GM12878 (cell line): ENCODE data around the gene PUM2.

Experiments used
- BRCA1 ChIP-seq: IDR thresholded peaks from 2 replicates; pipeline ENCODE4 v1.6.1; 2011; ENCODE audit warnings: low read depth, low read length, improper control_type of control experiment
- CEBPB ChIP-seq, 2 experiments: fragments of 150-350 bp in 1 of 2; IDR thresholded peaks; 2 replicates each; pipeline ENCODE4 v1.6.1; 2012 to 2014; ENCODE audit warnings: low read depth in 2 of 2, low read length in 2 of 2, borderline replicate concordance in 1 of 2, inconsistent platforms in 1 of 2
- EED ChIP-seq: sonication (generic); IDR thresholded peaks from 2 replicates; pipeline ENCODE4 v1.6.1; 2016; ENCODE audit warnings: antibody characterized with exemption, low read depth
- RELA ChIP-seq: fragments of 450-650 bp; IDR thresholded peaks from 2 replicates; pipeline ENCODE4 v1.8.0; 2014; ENCODE audit warnings: borderline replicate concordance; ENCODE audit not compliant: partially characterized antibody
- SREBF2 ChIP-seq: IDR thresholded peaks from 2 replicates; pipeline ENCODE4 v1.6.1; 2012; ENCODE audit warnings: mild to moderate bottlenecking, low read length
- TARDBP ChIP-seq: IDR thresholded peaks from 2 replicates; pipeline ENCODE4 v1.6.1; 2016; ENCODE audit warnings: borderline replicate concordance
- YY1 ChIP-seq: IDR thresholded peaks from 2 replicates; pipeline ENCODE4 v1.6.1; 2011; ENCODE audit warnings: low read depth, mild to moderate bottlenecking, low read length
- ZNF207 ChIP-seq: fragments of 450-650 bp; IDR thresholded peaks from 2 replicates; pipeline ENCODE4 v1.6.1; 2014; ENCODE audit warnings: antibody characterized with exemption, mild to moderate bottlenecking, borderline replicate concordance
- TF ChIP-seq, protein P1 (sequence below): IDR thresholded peaks from 2 replicates; pipeline ENCODE4 v1.6.1; 2012; ENCODE audit warnings: improper control_type of control experiment, low read depth, low read length; ENCODE audit not compliant: insufficient replicate concordance
- TF ChIP-seq, protein P2 (sequence below), 3 experiments: IDR thresholded peaks in 2 of 3; conservative IDR thresholded peaks in 1 of 3; 2 replicates each; pipeline ENCODE4 v1.5.1; 2011; ENCODE audit warnings: low read depth in 3 of 3, low read length in 3 of 3, mild to moderate bottlenecking in 3 of 3, control low read depth in 2 of 3, moderate library complexity in 2 of 3, inconsistent platforms in 1 of 3, mixed read lengths in 1 of 3; ENCODE audit not compliant: control insufficient read depth in 2 of 3, insufficient read depth in 1 of 3; ENCODE audit errors: extremely low read depth in 1 of 3
- TF ChIP-seq, protein P3 (sequence below): IDR thresholded peaks from 2 replicates; pipeline ENCODE4 v1.6.1; 2011; ENCODE audit warnings: low read depth, low read length, improper control_type of control experiment, borderline replicate concordance
- TF ChIP-seq, protein P4 (sequence below): IDR thresholded peaks from 2 replicates; pipeline ENCODE4 v1.6.1; 2011; ENCODE audit warnings: borderline replicate concordance, low read depth, mild to moderate bottlenecking, moderate library complexity, low read length; ENCODE audit not compliant: insufficient read depth, poor library complexity, severe bottlenecking
- TF ChIP-seq, protein P5 (sequence below): fragments of 450-650 bp; formaldehyde crosslinking; IDR thresholded peaks from 2 replicates; pipeline ENCODE4 v1.4.0; 2022; ENCODE audit warnings: mild to moderate bottlenecking, moderate library complexity

DNA sequence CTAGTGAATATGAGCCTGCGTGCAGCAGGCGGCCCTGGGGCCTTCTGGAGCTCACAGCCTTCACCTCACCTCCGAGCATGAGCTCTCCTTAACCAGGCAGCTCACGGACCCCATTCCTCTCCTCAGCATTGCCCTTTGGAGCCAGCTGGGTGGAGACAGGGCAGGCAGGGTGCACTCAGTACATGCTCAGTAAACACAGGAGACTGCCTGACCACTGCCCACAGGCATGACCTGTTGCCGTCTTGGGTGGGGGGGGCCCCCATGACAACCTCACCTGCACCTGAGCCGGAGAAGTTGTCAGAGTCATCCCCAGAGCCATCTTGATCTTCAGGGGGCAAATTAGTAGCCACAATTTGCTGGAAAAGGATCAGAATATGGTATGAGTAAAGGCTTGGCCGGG lies 145.6 kb downstream of the PUM2 start:
- no peak for TF ChIP-seq BRCA1
- TF ChIP-seq, protein P1, sequence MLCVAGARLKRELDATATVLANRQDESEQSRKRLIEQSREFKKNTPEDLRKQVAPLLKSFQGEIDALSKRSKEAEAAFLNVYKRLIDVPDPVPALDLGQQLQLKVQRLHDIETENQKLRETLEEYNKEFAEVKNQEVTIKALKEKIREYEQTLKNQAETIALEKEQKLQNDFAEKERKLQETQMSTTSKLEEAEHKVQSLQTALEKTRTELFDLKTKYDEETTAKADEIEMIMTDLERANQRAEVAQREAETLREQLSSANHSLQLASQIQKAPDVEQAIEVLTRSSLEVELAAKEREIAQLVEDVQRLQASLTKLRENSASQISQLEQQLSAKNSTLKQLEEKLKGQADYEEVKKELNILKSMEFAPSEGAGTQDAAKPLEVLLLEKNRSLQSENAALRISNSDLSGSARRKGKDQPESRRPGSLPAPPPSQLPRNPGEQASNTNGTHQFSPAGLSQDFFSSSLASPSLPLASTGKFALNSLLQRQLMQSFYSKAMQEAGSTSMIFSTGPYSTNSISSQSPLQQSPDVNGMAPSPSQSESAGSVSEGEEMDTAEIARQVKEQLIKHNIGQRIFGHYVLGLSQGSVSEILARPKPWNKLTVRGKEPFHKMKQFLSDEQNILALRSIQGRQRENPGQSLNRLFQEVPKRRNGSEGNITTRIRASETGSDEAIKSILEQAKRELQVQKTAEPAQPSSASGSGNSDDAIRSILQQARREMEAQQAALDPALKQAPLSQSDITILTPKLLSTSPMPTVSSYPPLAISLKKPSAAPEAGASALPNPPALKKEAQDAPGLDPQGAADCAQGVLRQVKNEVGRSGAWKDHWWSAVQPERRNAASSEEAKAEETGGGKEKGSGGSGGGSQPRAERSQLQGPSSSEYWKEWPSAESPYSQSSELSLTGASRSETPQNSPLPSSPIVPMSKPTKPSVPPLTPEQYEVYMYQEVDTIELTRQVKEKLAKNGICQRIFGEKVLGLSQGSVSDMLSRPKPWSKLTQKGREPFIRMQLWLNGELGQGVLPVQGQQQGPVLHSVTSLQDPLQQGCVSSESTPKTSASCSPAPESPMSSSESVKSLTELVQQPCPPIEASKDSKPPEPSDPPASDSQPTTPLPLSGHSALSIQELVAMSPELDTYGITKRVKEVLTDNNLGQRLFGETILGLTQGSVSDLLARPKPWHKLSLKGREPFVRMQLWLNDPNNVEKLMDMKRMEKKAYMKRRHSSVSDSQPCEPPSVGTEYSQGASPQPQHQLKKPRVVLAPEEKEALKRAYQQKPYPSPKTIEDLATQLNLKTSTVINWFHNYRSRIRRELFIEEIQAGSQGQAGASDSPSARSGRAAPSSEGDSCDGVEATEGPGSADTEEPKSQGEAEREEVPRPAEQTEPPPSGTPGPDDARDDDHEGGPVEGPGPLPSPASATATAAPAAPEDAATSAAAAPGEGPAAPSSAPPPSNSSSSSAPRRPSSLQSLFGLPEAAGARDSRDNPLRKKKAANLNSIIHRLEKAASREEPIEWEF = no peak
- TF ChIP-seq, protein P2, sequence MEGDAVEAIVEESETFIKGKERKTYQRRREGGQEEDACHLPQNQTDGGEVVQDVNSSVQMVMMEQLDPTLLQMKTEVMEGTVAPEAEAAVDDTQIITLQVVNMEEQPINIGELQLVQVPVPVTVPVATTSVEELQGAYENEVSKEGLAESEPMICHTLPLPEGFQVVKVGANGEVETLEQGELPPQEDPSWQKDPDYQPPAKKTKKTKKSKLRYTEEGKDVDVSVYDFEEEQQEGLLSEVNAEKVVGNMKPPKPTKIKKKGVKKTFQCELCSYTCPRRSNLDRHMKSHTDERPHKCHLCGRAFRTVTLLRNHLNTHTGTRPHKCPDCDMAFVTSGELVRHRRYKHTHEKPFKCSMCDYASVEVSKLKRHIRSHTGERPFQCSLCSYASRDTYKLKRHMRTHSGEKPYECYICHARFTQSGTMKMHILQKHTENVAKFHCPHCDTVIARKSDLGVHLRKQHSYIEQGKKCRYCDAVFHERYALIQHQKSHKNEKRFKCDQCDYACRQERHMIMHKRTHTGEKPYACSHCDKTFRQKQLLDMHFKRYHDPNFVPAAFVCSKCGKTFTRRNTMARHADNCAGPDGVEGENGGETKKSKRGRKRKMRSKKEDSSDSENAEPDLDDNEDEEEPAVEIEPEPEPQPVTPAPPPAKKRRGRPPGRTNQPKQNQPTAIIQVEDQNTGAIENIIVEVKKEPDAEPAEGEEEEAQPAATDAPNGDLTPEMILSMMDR (IDR thresholded peaks at IDR 0.05 in 2 of 3, conservative IDR thresholded peaks at IDR 0.05 in 1 of 3; ENCODE audit: control insufficient read depth in 2 of 3, extremely low read depth in 1 of 3, insufficient read depth in 1 of 3, low read depth in 3 of 3, low read length in 3 of 3) = no peak
- TF ChIP-seq SREBF2 = no peak
- no peak for TF ChIP-seq EED
- no peak for TF ChIP-seq TARDBP
- no peak for TF ChIP-seq ZNF207
- TF ChIP-seq YY1 = no peak
- TF ChIP-seq, protein P3, sequence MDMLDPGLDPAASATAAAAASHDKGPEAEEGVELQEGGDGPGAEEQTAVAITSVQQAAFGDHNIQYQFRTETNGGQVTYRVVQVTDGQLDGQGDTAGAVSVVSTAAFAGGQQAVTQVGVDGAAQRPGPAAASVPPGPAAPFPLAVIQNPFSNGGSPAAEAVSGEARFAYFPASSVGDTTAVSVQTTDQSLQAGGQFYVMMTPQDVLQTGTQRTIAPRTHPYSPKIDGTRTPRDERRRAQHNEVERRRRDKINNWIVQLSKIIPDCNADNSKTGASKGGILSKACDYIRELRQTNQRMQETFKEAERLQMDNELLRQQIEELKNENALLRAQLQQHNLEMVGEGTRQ = no peak
- TF ChIP-seq, protein P4, sequence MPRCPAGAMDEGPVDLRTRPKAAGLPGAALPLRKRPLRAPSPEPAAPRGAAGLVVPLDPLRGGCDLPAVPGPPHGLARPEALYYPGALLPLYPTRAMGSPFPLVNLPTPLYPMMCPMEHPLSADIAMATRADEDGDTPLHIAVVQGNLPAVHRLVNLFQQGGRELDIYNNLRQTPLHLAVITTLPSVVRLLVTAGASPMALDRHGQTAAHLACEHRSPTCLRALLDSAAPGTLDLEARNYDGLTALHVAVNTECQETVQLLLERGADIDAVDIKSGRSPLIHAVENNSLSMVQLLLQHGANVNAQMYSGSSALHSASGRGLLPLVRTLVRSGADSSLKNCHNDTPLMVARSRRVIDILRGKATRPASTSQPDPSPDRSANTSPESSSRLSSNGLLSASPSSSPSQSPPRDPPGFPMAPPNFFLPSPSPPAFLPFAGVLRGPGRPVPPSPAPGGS = no peak
- TF ChIP-seq CEBPB (IDR thresholded peaks at IDR 0.05; ENCODE audit: borderline replicate concordance in 1 of 2, low read depth in 2 of 2, low read length in 2 of 2) = no peak
- no peak for TF ChIP-seq RELA
- TF ChIP-seq, protein P5, sequence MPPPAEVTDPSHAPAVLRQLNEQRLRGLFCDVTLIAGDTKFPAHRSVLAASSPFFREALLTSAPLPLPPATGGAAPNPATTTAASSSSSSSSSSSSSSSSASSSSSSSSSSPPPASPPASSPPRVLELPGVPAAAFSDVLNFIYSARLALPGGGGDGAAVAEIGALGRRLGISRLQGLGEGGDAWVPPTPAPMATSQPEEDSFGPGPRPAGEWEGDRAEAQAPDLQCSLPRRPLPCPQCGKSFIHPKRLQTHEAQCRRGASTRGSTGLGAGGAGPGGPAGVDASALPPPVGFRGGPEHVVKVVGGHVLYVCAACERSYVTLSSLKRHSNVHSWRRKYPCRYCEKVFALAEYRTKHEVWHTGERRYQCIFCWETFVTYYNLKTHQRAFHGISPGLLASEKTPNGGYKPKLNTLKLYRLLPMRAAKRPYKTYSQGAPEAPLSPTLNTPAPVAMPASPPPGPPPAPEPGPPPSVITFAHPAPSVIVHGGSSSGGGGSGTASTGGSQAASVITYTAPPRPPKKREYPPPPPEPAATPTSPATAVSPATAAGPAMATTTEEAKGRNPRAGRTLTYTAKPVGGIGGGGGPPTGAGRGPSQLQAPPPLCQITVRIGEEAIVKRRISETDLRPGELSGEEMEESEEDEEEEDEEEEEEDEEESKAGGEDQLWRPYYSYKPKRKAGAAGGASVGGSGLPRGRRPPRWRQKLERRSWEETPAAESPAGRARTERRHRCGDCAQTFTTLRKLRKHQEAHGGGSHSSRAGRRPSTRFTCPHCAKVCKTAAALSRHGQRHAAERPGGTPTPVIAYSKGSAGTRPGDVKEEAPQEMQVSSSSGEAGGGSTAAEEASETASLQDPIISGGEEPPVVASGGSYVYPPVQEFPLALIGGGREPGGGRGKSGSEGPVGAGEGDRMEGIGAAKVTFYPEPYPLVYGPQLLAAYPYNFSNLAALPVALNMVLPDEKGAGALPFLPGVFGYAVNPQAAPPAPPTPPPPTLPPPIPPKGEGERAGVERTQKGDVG (CRISPR knock-in tag) = no peak
